ENCODE data around the gene ZBTB5.
"Not testable (repeated sequence)": the region's sequence is repeated elsewhere in the genome, so short reads cannot be mapped to it uniquely, and the experiment has no call there.

ZBTB5 gene

GRCh38 chr9:37446401-37446800 lies 18.8 kb downstream of the ZBTB5 start:
- DNase-seq, result no peak

GRCh38 chr9:37445832-37446231 lies 19.4 kb downstream of the ZBTB5 start:
- DNase-seq, result no peak

- no peak for DNase-seq
These were observed 20.4 kb downstream of the ZBTB5 start for GRCh38 chr9:37444890-37445289.

GRCh38 chr9:37443566-37443965 lies 21.7 kb downstream of the ZBTB5 start:
- no peak for DNase-seq

- DNase-seq, result no peak
These were observed 22.7 kb downstream of the ZBTB5 start for GRCh38 chr9:37442556-37442955.

- DNase-seq, result no peak
These were observed 23.4 kb downstream of the ZBTB5 start for GRCh38 chr9:37441776-37442370.

GRCh38 chr9:37438359-37438758 lies 26.9 kb downstream of the ZBTB5 start:
- DNase-seq, result no peak

GRCh38 chr9:37437621-37438020 lies 27.6 kb downstream of the ZBTB5 start:
- DNase-seq, result peak; percentile 25

GRCh38 chr9:37437010-37437409 lies 28.2 kb downstream of the ZBTB5 start:
- no peak for DNase-seq

- peak; percentile 24 for DNase-seq
These were observed 28.7 kb downstream of the ZBTB5 start for GRCh38 chr9:37436540-37436939.

- peak; percentile 92 for DNase-seq
These were observed 31.3 kb downstream of the ZBTB5 start for GRCh38 chr9:37433867-37434371.

- no peak for DNase-seq
These were observed 33.2 kb downstream of the ZBTB5 start for GRCh38 chr9:37432020-37432419.

- peak; percentile 87 for DNase-seq
These were observed 34.2 kb downstream of the ZBTB5 start for GRCh38 chr9:37430841-37431597.

GRCh38 chr9:37429441-37430285 lies 35.6 kb downstream of the ZBTB5 start:
- DNase-seq, result no peak

GRCh38 chr9:37428345-37428744 lies 36.9 kb downstream of the ZBTB5 start:
- no peak for DNase-seq

GRCh38 chr9:37426846-37427245 lies 38.4 kb downstream of the ZBTB5 start:
- no peak for DNase-seq

- DNase-seq, result not testable (repeated sequence)
These were observed 38.8 kb downstream of the ZBTB5 start for GRCh38 chr9:37426431-37426830.

GRCh38 chr9:37425298-37425752 lies 39.9 kb downstream of the ZBTB5 start:
- DNase-seq, result no peak

GRCh38 chr9:37424686-37425297 lies 40.5 kb downstream of the ZBTB5 start:
- peak; percentile 7 for DNase-seq

GRCh38 chr9:37424204-37424685 lies 41.0 kb downstream of the ZBTB5 start:
- no peak for DNase-seq

GRCh38 chr9:37423508-37423907 lies 41.7 kb downstream of the ZBTB5 start:
- no peak for DNase-seq

- peak; percentile 93 for DNase-seq
These were observed 42.8 kb downstream of the ZBTB5 start, which contains the start of gene GRHPR for GRCh38 chr9:37422289-37423104. Gene GRHPR (plus strand): TSS chr9:37422696. CDS start chr9:37422751, 55 bp downstream.

All from midbrain (tissue), 1 donor.